Fibroblast of villous mesenchyme (primary cell): ENCODE results near the gene CCDC148. TPM values are rescaled to one million over a fixed set of nuclear protein-coding genes. Genes with fewer than 3 reads are reported as not detected.

ENCODE experiments used
- DNase-seq: peaks from one replicate; pipeline ENCODE4 v3.0.0-alpha.2; 2010; ENCODE audit warnings: low read depth
- H3K4me3 ChIP-seq: 2 replicates; pipeline ENCODE4 v1.5.1; 2011; ENCODE audit warnings: low read depth, mild to moderate bottlenecking, low read length
- total RNA-seq: library from RNA; depleted of rRNA; stranded (reverse); fragments of >200 nt; gene quantifications from 2 replicates; pipeline ENCODE4 v1.2.3, GENCODE V29; 2012
- TF ChIP-seq, protein P1 (sequence below): IDR thresholded peaks from 2 replicates; pipeline ENCODE4 v1.5.1; 2012; ENCODE audit warnings: low read depth, mild to moderate bottlenecking, low read length; ENCODE audit not compliant: insufficient read depth

CCDC148 gene
- total RNA-seq, 1 donor, result 2.6 TPM

DNA sequence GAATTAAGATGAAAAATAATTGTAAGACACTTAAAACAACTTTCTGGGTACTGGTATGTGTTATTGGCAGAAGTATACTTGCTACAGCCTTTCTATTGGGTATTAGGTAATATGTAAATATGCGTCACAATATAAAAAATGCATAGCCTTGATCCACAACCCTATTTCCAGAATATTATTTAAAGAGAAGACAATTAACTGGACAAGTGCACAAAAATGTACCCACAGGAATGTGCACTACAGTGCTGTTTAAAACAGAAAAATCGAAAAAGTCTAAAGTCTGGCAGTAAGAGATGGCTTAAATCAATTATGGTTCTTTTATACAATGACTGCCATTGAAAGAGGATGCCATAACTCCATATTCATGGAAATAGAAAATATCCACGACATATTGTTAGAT lies 205.2 kb downstream of the CCDC148 start:
- TF ChIP-seq, protein P1, sequence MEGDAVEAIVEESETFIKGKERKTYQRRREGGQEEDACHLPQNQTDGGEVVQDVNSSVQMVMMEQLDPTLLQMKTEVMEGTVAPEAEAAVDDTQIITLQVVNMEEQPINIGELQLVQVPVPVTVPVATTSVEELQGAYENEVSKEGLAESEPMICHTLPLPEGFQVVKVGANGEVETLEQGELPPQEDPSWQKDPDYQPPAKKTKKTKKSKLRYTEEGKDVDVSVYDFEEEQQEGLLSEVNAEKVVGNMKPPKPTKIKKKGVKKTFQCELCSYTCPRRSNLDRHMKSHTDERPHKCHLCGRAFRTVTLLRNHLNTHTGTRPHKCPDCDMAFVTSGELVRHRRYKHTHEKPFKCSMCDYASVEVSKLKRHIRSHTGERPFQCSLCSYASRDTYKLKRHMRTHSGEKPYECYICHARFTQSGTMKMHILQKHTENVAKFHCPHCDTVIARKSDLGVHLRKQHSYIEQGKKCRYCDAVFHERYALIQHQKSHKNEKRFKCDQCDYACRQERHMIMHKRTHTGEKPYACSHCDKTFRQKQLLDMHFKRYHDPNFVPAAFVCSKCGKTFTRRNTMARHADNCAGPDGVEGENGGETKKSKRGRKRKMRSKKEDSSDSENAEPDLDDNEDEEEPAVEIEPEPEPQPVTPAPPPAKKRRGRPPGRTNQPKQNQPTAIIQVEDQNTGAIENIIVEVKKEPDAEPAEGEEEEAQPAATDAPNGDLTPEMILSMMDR, result no peak
- DNase-seq, result no peak
- no peak overlapping the region for H3K4me3 ChIP-seq

DNA sequence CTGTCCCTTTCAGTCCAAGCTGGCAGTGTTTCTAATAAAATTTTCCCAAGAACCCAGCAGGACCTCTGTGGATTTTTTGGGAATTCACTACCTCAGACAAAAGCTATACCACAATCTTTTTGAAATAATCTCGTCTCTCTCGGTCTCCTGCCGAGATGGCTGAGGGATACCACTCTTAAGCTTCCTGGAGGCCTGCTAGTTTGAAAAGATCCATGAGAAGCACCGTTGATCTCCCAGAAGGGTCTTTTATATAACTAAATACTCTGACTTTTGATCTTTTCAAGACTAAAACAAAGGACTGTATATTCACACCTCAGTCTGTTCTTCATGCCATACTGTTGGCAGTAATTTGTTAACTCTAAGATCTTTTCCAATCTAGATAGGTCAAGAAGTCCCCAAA lies 213.2 kb downstream of the CCDC148 start:
- TF ChIP-seq, protein P1, result no peak
- DNase-seq, result no peak
- H3K4me3 ChIP-seq, result no peak overlapping the region

DNA sequence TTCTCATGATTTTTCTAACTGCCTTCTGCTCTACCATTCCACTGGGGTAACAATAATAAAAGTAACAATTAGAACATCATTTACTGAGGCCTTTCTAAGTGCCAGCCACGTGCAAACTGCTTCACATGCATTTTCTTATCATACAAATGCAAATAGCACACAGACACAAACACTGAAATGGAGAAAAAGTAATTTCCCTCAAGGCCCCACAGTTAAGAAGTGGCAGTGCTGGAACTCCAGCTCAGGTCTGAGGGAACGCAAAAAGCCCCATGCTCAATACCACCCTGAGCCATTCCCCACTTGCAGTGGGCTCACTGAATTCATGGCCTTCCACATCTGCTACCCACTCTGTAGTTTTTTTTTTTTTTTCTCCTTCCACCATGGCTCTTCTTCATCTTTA lies 214.3 kb downstream of the CCDC148 start:
- DNase-seq, result no peak
- no peak overlapping the region for H3K4me3 ChIP-seq
- TF ChIP-seq, protein P1, result no peak

DNA sequence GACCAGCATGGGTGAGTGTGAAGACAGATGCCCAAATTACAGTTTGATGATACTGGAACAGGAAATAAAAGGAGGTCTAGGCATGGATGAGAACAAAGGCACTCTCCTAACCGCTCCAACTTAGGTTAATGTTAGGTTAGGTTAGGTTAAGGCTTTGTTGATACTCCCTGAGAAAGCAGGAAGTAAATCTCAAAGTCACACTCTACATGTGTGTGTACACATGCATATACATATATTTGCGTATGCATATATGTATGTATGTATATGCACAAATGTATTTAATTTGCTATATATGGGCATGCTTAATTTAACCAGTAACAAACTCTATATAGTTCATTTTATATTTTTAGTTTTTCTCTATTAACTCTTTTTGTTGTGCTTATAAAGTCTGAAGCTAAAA lies 215.6 kb downstream of the CCDC148 start:
- TF ChIP-seq, protein P1, result no peak
- H3K4me3 ChIP-seq, result no peak overlapping the region
- no peak for DNase-seq

DNA sequence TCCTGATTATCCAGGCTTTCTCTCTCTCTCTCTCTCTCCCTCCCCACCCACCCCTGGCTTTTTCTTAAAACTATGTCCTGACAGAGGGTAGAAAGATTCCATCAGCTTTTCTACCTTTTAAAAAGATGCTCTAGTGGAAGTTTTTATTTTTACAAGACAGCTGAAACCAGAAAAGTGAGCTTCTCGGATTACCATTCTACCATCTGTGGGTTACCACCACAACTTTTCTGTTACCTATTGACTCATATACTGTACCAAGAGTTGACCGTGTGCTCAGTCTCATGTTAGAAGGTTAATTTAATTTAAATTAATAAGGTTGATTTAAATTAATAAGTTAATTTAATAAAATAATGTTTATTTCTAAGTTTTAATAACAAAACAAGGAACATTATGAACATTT lies 217.3 kb downstream of the CCDC148 start:
- TF ChIP-seq, protein P1, result no peak
- no peak for DNase-seq
- H3K4me3 ChIP-seq, result no peak overlapping the region

DNA sequence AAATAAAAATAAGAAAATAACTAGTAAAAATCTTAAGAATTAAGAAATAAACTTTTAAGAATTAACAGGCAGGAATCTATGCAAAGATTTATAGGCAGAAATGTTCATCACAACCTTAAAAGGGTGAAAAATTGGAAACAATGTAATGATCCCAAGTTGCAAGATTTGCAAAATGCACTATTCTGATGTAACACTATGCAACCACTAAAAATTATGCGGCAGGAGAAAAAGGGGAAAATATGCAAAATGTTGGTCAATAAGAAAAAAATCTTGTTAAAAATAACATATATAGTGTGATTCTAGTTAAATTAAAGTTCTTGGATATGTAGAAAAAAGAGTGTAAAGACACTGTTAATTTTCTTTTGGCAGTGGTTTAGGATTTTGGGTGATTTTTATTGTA lies 222.1 kb downstream of the CCDC148 start:
- H3K4me3 ChIP-seq, result no peak overlapping the region
- TF ChIP-seq, protein P1, result no peak
- DNase-seq, result no peak

DNA sequence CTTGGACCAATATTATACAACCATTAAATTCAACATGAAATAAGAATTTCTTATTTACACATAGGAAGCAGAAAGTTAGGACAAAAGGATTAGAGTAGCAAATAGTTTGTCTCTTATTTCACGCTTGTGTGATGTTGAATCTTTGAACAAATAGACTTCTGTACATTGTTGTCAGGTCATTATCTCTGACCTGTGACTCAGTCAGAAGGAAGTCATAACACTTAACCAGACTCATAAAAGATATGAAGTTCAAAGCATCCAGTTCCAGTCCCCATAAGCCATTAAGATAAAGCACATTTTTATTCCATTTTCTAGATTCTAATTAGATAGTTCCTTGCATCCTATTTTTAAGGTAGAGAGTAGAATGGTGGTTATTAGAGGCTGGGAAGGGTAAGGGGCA lies 224.1 kb downstream of the CCDC148 start:
- peak; percentile 5 for DNase-seq
- TF ChIP-seq, protein P1, result no peak
- no peak overlapping the region for H3K4me3 ChIP-seq
